Measurements from ENCODE around the gene SLC16A10.

DNA sequence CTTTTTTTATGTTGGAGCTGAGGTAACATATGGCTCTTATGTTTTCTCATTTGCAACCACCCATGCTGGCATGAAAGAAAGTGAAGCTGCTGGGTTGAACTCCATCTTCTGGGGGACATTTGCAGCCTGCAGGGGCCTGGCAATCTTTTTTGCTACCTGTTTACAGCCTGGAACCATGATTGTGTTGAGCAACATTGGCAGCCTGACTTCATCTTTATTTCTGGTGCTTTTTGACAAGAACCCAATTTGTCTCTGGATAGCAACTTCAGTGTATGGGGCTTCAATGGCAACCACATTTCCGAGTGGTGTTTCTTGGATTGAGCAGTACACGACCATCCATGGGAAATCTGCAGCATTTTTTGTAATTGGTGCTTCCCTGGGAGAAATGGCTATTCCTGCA, 179.0 kb downstream of the SLC16A10 start:
- TF ChIP-seq, protein P1, sequence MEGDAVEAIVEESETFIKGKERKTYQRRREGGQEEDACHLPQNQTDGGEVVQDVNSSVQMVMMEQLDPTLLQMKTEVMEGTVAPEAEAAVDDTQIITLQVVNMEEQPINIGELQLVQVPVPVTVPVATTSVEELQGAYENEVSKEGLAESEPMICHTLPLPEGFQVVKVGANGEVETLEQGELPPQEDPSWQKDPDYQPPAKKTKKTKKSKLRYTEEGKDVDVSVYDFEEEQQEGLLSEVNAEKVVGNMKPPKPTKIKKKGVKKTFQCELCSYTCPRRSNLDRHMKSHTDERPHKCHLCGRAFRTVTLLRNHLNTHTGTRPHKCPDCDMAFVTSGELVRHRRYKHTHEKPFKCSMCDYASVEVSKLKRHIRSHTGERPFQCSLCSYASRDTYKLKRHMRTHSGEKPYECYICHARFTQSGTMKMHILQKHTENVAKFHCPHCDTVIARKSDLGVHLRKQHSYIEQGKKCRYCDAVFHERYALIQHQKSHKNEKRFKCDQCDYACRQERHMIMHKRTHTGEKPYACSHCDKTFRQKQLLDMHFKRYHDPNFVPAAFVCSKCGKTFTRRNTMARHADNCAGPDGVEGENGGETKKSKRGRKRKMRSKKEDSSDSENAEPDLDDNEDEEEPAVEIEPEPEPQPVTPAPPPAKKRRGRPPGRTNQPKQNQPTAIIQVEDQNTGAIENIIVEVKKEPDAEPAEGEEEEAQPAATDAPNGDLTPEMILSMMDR (IDR thresholded peaks at IDR 0.05): no peak
- no peak for TF ChIP-seq POLR2A (IDR thresholded peaks at IDR 0.05)

All from Peyer's patch (tissue), 4 donors.